Lower lobe of right lung (tissue), 2 donors: ENCODE results near the gene KPNA1. TPM values are rescaled to one million over a fixed set of nuclear protein-coding genes. Genes with fewer than 3 reads are reported as not detected.

Experiments used
- ATAC-seq, 2 donors: fragments of 200-7000 bp; cut with Tn5 transposase; one replicate each; pipeline ENCODE4 v1.9.1; 2020 to 2022; ENCODE audit warnings: mild to moderate bottlenecking in 2 of 2, moderate library complexity in 2 of 2
- DNase-seq: peaks from one replicate; pipeline ENCODE4 v3.0.0-alpha.2; 2020
- H3K27ac ChIP-seq: fragments of 200-600 bp; one replicate; pipeline ENCODE4 v1.8.0; 2022
- H3K27me3 ChIP-seq: fragments of 200-600 bp; one replicate; pipeline ENCODE4 v1.8.0; 2022; ENCODE audit warnings: low read depth
- H3K36me3 ChIP-seq: fragments of 200-600 bp; one replicate; pipeline ENCODE4 v1.8.0; 2022; ENCODE audit warnings: mild to moderate bottlenecking
- H3K4me1 ChIP-seq: fragments of 200-600 bp; one replicate; pipeline ENCODE4 v1.8.0; 2022
- H3K4me3 ChIP-seq: fragments of 200-600 bp; one replicate; pipeline ENCODE4 v1.8.0; 2022; ENCODE audit warnings: mild to moderate bottlenecking
- H3K9me3 ChIP-seq: fragments of 200-600 bp; one replicate; pipeline ENCODE4 v1.8.0; 2022
- CTCF ChIP-seq: fragments of 200-600 bp; IDR thresholded peaks from one replicate; pipeline ENCODE4 v1.8.0; 2022; ENCODE audit warnings: antibody characterized with exemption, mild to moderate bottlenecking
- intact Hi-C: fragments of 100-400 bp; cut with DNase I; formaldehyde crosslinking; loops from one replicate; pipeline ENCODE4 v1.11.0; 2022
- total RNA-seq: library from RNA; stranded (reverse); fragmentation: NEBNext Ultra II Directional; extraction: Animal tissue kit (Norgen Biotek cat#: 25700); gene quantifications from one replicate; pipeline ENCODE4 v1.2.1, GENCODE V29; 2021
- donor health status: DM: no; HTN: yes; CAD: no; lungs with severe emphysema.

Gene KPNA1
- total RNA-seq, 1 donor from 2014 or later: 54.5 TPM

- Histone ChIP-seq H3K4me1 (peaks cover 13% of the 10 kb centered on the region), H3K36me3 (peaks cover 100% of the 10 kb centered on the region), H3K27ac (no peak overlapping the region), H3K4me3 (no peak overlapping the region), H3K27me3 (no peaks in the 10 kb centered on the region), H3K9me3 (no peaks in the 10 kb centered on the region)
- intact Hi-C loops: no loop called here
- ATAC-seq: no peak
- no peak for DNase-seq
- TF ChIP-seq CTCF: no peak
These were observed 38.4 kb upstream of the KPNA1 start for GRCh38 chr3:122553171-122553570.

- Histone ChIP-seq H3K4me1 (peaks cover 1% of the 10 kb centered on the region), H3K27me3 (no peaks in the 10 kb centered on the region), H3K27ac (no peak overlapping the region), H3K4me3 (no peak overlapping the region), H3K9me3 (no peaks in the 10 kb centered on the region), H3K36me3 (peaks cover 97% of the 10 kb centered on the region)
- ATAC-seq: no peak
- TF ChIP-seq CTCF: no peak
- DNase-seq: no peak
- intact Hi-C loops: no loop called here
These were observed 33.9 kb upstream of the KPNA1 start for GRCh38 chr3:122548619-122549018.

- Histone ChIP-seq H3K27ac (no peak overlapping the region), H3K4me3 (no peak overlapping the region), H3K9me3 (no peaks in the 10 kb centered on the region), H3K36me3 (peaks cover 97% of the 10 kb centered on the region), H3K27me3 (no peaks in the 10 kb centered on the region), H3K4me1 (no peaks in the 10 kb centered on the region)
- intact Hi-C loops: no loop called here
- DNase-seq: no peak
- ATAC-seq: no peak
- no peak for TF ChIP-seq CTCF
These were observed 33.3 kb upstream of the KPNA1 start for GRCh38 chr3:122548076-122548475.

GRCh38 chr3:122546151-122546550, 31.4 kb upstream of the KPNA1 start:
- intact Hi-C loops: no loop called here
- TF ChIP-seq CTCF: no peak
- H3K4me1 ChIP-seq: no peaks in the 10 kb centered on the region
- no peaks in the 10 kb centered on the region for H3K27me3 ChIP-seq
- no peak for DNase-seq
- no peak overlapping the region for H3K27ac ChIP-seq
- no peak for ATAC-seq
- H3K36me3 ChIP-seq: peaks cover 95% of the 10 kb centered on the region
- no peak overlapping the region for H3K4me3 ChIP-seq
- no peaks in the 10 kb centered on the region for H3K9me3 ChIP-seq

- Histone ChIP-seq H3K4me1 (peaks cover 5% of the 10 kb centered on the region), H3K4me3 (no peak overlapping the region), H3K27ac (no peak overlapping the region), H3K36me3 (peaks cover 95% of the 10 kb centered on the region), H3K9me3 (no peaks in the 10 kb centered on the region), H3K27me3 (no peaks in the 10 kb centered on the region)
- no peak for ATAC-seq
- TF ChIP-seq CTCF: no peak
- intact Hi-C loops: no loop called here
- DNase-seq: no peak
These were observed 24.3 kb upstream of the KPNA1 start for GRCh38 chr3:122538956-122539490.

GRCh38 chr3:122536632-122537001, 21.9 kb upstream of the KPNA1 start:
- no peaks in the 10 kb centered on the region for H3K27me3 ChIP-seq
- peaks cover 5% of the 10 kb centered on the region for H3K4me1 ChIP-seq
- no peak for ATAC-seq
- TF ChIP-seq CTCF: no peak
- H3K27ac ChIP-seq: no peak overlapping the region
- H3K36me3 ChIP-seq: peaks cover 98% of the 10 kb centered on the region
- no peaks in the 10 kb centered on the region for H3K9me3 ChIP-seq
- H3K4me3 ChIP-seq: no peak overlapping the region
- intact Hi-C loops: no loop called here
- no peak for DNase-seq
